Endothelial cell of umbilical vein (primary cell): ENCODE measurements around the gene MINPP1. TPM values are rescaled to one million over a fixed set of nuclear protein-coding genes. Genes with fewer than 3 reads are reported as not detected.

Source experiments
- BruUV-seq: library from RNA; stranded (reverse); fragments of 400-500 nt; replicated peaks from 2 replicates; lab custom pipeline; 2021; lab: Mats Ljungman, UMichigan
- CTCF ChIA-PET: fragments of 300-600, 350-600 bp; sonication (Branson Sonifier 250); formaldehyde crosslinking; loops from one replicate; lab custom pipeline; 2021; ENCODE audit warnings: antibody characterized with exemption, inconsistent platforms; lab: Charles Lee
- POLR2A ChIA-PET: fragments of 300-600, 350-600 bp; sonication (Branson Sonifier 250); formaldehyde crosslinking; loops from one replicate; lab custom pipeline; 2021; ENCODE audit warnings: antibody characterized with exemption, inconsistent platforms; lab: Charles Lee
- DNase-seq: peaks from one replicate; pipeline ENCODE4 v3.0.0-alpha.2; 2011; ENCODE audit warnings: low read depth, low spot score
- FAIRE-seq: peaks from 2 replicates; lab custom pipeline; 2011; peaks lifted over from hg19 to GRCh38; lab: Jason Lieb, UNC
- H2AFZ ChIP-seq: 2 replicates; pipeline ENCODE4 v1.6.0; 2012; ENCODE audit warnings: low read depth, low read length, control low read depth, inconsistent platforms
- H3K27ac ChIP-seq: 2 replicates; pipeline ENCODE4 v1.5.1; 2011; ENCODE audit warnings: low read depth, mild to moderate bottlenecking, control low read depth, low read length, moderate library complexity; ENCODE audit not compliant: insufficient read depth
- H3K27me3 ChIP-seq, 2 experiments: 2 replicates each; pipeline versions ENCODE4 v1.6.0 to v1.6.1; 2011; ENCODE audit warnings: low read length in 2 of 2, mixed read lengths in 1 of 2; ENCODE audit not compliant: control insufficient read depth in 2 of 2, insufficient read depth in 2 of 2
- H3K36me3 ChIP-seq, 2 experiments: 2 replicates in 1 of 2; 3 replicates in 1 of 2; pipeline ENCODE4 v1.5.1; 2011; ENCODE audit warnings: low read length in 2 of 2, mild to moderate bottlenecking in 1 of 2, moderate library complexity in 1 of 2; ENCODE audit not compliant: control insufficient read depth in 2 of 2, insufficient read depth in 2 of 2; ENCODE audit errors: extremely low read depth in 1 of 2
- H3K4me1 ChIP-seq: 3 replicates; pipeline ENCODE4 v1.5.1; 2011; ENCODE audit warnings: mild to moderate bottlenecking, low read length; ENCODE audit not compliant: control insufficient read depth, insufficient read depth; ENCODE audit errors: extremely low read depth
- H3K4me2 ChIP-seq: 2 replicates; pipeline ENCODE4 v1.6.1; 2011; ENCODE audit warnings: low read length, control low read depth, mixed read lengths; ENCODE audit not compliant: insufficient read depth
- H3K4me3 ChIP-seq, 3 experiments: fragments of 200-600 bp in 1 of 3; sonication (generic), shearing (Covaris generic) in 1 of 3; replicated peaks in 1 of 3; 2 replicates each; pipeline ENCODE4 v1.5.1; 2011 to 2016; ENCODE audit warnings: control low read depth in 3 of 3, low read length in 3 of 3, mild to moderate bottlenecking in 2 of 3, inconsistent platforms in 1 of 3, low read depth in 1 of 3, moderate library complexity in 1 of 3; ENCODE audit not compliant: insufficient read depth in 1 of 3
- H3K79me2 ChIP-seq: 2 replicates; pipeline ENCODE4 v1.6.0; 2012; ENCODE audit warnings: low read length, inconsistent platforms; ENCODE audit not compliant: control insufficient read depth, insufficient read depth
- H3K9ac ChIP-seq: replicated peaks from 2 replicates; pipeline ENCODE3; 2011; ENCODE audit warnings: low read length, control low read depth; ENCODE audit not compliant: insufficient read depth; ENCODE audit errors: extremely low read depth
- H3K9me1 ChIP-seq: replicated peaks from 3 replicates; pipeline ENCODE4 v1.6.0; 2011; ENCODE audit warnings: mild to moderate bottlenecking, low read length; ENCODE audit not compliant: control insufficient read depth, insufficient read depth; ENCODE audit errors: extremely low read depth
- H3K9me3 ChIP-seq: replicated peaks from 2 replicates; pipeline ENCODE4 v1.5.1; 2012; ENCODE audit warnings: low read length, inconsistent platforms; ENCODE audit not compliant: control insufficient read depth, insufficient read depth
- H4K20me1 ChIP-seq: replicated peaks from 2 replicates; pipeline ENCODE3; 2011; ENCODE audit warnings: mild to moderate bottlenecking, low read length; ENCODE audit not compliant: control insufficient read depth, insufficient read depth; ENCODE audit errors: extremely low read depth
- EZH2 ChIP-seq: IDR thresholded peaks from 2 replicates; pipeline ENCODE4 v1.6.1; 2012; ENCODE audit warnings: borderline replicate concordance, low read depth, mild to moderate bottlenecking, moderate library complexity, low read length, inconsistent platforms; ENCODE audit not compliant: severe bottlenecking
- FOS ChIP-seq: IDR thresholded peaks from 2 replicates; pipeline ENCODE4 v1.6.1; 2011; ENCODE audit warnings: mild to moderate bottlenecking, low read length, moderate library complexity, borderline replicate concordance; ENCODE audit not compliant: insufficient read depth
- GATA2 ChIP-seq: IDR thresholded peaks from 2 replicates; pipeline ENCODE4 v1.7.0; 2011; ENCODE audit warnings: low read depth, mild to moderate bottlenecking, moderate library complexity, mixed read lengths, low read length; ENCODE audit not compliant: insufficient read length, insufficient read depth
- JUN ChIP-seq: IDR thresholded peaks from 2 replicates; pipeline ENCODE4 v1.6.1; 2011; ENCODE audit warnings: borderline replicate concordance, low read depth; ENCODE audit not compliant: insufficient read length, insufficient read depth
- MYC ChIP-seq: IDR thresholded peaks from one replicate; pipeline ENCODE4 v1.6.1; 2011; ENCODE audit warnings: mild to moderate bottlenecking, low read depth, low read length
- POLR2A ChIP-seq: IDR thresholded peaks from 2 replicates; pipeline ENCODE4 v1.6.1; 2012; ENCODE audit warnings: low read depth, mild to moderate bottlenecking, control low read depth, low read length
- POLR2AphosphoS5 ChIP-seq: IDR thresholded peaks from 2 replicates; pipeline ENCODE4 v1.6.1; 2012; ENCODE audit warnings: low read depth, mild to moderate bottlenecking, control low read depth, low read length, moderate library complexity; ENCODE audit not compliant: insufficient read depth
- dilution Hi-C: fragments of 300-500 bp; cut with MboI; formaldehyde crosslinking; loops from one replicate; pipeline ENCODE4 v1.15.0; 2019; ENCODE audit warnings: low sequenced_read_pairs; ENCODE audit not compliant: extremely low pct_ligation_motif_present
- intact Hi-C: fragments of 100-400 bp; cut with micrococcal nuclease; formaldehyde crosslinking; loops from one replicate; pipeline ENCODE4 v1.10.0; 2022
- polyA plus RNA-seq, 4 experiments: library from polyadenylated mRNA; depleted of rRNA in 3 of 4; stranded (reverse) in 3 of 4; unstranded in 1 of 4; fragments of >200 nt; gene quantifications; 2 replicates each; pipeline versions ENCODE4 v1.2.1 to v1.2.3, GENCODE V29; 2011 to 2012; ENCODE audit warnings: missing spikeins in 1 of 4
- total RNA-seq: library from RNA; stranded (reverse); gene quantifications from 2 replicates; pipeline ENCODE4 v1.2.3, GENCODE V29; 2021
- TF ChIP-seq, protein P1 (sequence below), 2 donors: IDR thresholded peaks; 1 replicate in 1 of 2; 2 replicates in 1 of 2; pipeline ENCODE4 v1.5.1; 2011; ENCODE audit warnings: low read length in 2 of 2, mild to moderate bottlenecking in 2 of 2, moderate library complexity in 2 of 2, control low read depth in 1 of 2, inconsistent platforms in 1 of 2, low read depth in 1 of 2; ENCODE audit not compliant: insufficient read depth in 1 of 2; ENCODE audit errors: extremely low read depth in 1 of 2
- TF ChIP-seq, protein P2 (sequence below): IDR thresholded peaks from 2 replicates; pipeline ENCODE4 v1.6.1; 2011; ENCODE audit not compliant: insufficient read depth, insufficient read length

Gene MINPP1
- total and polyA plus RNA-seq, 2 donors (not counting 3 experiments of a cell fraction or from before 2014, with no cell fraction given): 11.7 to 23.8 TPM

DNA sequence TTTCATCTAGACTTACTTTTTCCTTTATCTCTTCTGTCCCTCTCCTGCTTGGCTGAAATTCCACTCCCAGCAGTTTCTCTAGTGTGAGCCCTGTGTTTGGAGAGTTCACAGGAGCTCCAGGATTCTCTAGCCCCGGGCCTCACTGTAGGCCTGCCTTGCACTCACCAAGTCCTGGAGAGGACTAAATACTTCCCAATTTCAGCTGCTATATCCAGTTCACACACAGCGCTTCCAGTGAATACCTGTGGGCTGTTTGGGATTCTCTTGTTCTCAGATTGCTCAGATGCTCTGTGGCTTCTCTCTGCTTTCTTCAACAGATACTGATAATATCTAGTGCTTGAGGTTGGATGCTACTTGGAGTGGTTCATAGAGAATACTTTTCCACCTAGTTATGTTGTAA lies 46.0 kb downstream of the MINPP1 start:
- CTCF ChIA-PET: no interaction called here
- no peaks in the 10 kb centered on the region for H4K20me1 ChIP-seq
- H3K4me3 ChIP-seq: no peak overlapping the region
- no TSS peak for BruUV-seq
- no peak overlapping the region for H3K27ac ChIP-seq
- no peak for TF ChIP-seq EZH2
- TF ChIP-seq JUN: no peak
- no peak for TF ChIP-seq POLR2A
- no peak for TF ChIP-seq POLR2AphosphoS5
- TF ChIP-seq, protein P1, sequence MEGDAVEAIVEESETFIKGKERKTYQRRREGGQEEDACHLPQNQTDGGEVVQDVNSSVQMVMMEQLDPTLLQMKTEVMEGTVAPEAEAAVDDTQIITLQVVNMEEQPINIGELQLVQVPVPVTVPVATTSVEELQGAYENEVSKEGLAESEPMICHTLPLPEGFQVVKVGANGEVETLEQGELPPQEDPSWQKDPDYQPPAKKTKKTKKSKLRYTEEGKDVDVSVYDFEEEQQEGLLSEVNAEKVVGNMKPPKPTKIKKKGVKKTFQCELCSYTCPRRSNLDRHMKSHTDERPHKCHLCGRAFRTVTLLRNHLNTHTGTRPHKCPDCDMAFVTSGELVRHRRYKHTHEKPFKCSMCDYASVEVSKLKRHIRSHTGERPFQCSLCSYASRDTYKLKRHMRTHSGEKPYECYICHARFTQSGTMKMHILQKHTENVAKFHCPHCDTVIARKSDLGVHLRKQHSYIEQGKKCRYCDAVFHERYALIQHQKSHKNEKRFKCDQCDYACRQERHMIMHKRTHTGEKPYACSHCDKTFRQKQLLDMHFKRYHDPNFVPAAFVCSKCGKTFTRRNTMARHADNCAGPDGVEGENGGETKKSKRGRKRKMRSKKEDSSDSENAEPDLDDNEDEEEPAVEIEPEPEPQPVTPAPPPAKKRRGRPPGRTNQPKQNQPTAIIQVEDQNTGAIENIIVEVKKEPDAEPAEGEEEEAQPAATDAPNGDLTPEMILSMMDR (IDR thresholded peaks at IDR 0.05; ENCODE audit: extremely low read depth in 1 of 2, insufficient read depth in 1 of 2, low read depth in 1 of 2, low read length in 2 of 2): no peak
- no peak for TF ChIP-seq FOS
- TF ChIP-seq MYC: no peak
- peaks cover 15% of the 10 kb centered on the region for H3K4me1 ChIP-seq
- dilution Hi-C loops: no loop called here
- POLR2A ChIA-PET: no interaction called here
- no peaks in the 10 kb centered on the region for H3K27me3 ChIP-seq
- no peak overlapping the region for H3K9ac ChIP-seq
- H3K4me2 ChIP-seq: no peak overlapping the region
- no peaks in the 10 kb centered on the region for H3K9me3 ChIP-seq
- H2AFZ ChIP-seq: no peak overlapping the region
- no peaks in the 10 kb centered on the region for H3K79me2 ChIP-seq
- FAIRE-seq (no peak), DNase-seq (no peak)
- no peaks in the 10 kb centered on the region for H3K9me1 ChIP-seq
- H3K36me3 ChIP-seq: peaks cover 2 to 4% of the 10 kb centered on the region in 2 experiments
- intact Hi-C loops: no loop called here

DNA sequence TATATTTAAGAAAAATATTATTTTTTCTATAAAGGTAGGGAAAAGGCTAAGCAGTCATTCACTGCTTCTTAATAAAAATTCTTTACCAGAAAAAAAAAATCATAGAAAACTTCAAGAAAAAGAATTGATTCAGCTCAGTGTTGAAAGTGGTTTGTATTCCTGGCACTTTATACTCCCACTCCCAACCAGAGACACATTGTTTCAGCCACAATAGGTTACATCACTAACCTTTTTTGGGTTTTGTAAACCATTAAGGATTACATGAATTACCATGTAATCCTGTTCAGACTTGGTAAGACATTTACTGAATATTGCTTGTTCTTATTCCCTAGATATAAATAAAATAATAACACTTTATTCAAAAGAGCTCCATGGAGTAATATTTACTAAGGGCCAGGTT lies 46.6 kb downstream of the MINPP1 start:
- FAIRE-seq (no peak), DNase-seq (no peak)
- H3K27me3 ChIP-seq: no peaks in the 10 kb centered on the region
- dilution Hi-C loops (no loop called here), intact Hi-C loops (no loop called here)
- BruUV-seq: no TSS peak
- no peaks in the 10 kb centered on the region for H3K9me3 ChIP-seq
- H3K36me3 ChIP-seq: peaks cover 2 to 4% of the 10 kb centered on the region in 2 experiments
- no peak overlapping the region for H3K4me3 ChIP-seq
- no peak overlapping the region for H3K27ac ChIP-seq
- H3K4me1 ChIP-seq: peaks cover 15% of the 10 kb centered on the region
- no peak overlapping the region for H3K9ac ChIP-seq
- no peak overlapping the region for H3K4me2 ChIP-seq
- H3K9me1 ChIP-seq: no peaks in the 10 kb centered on the region
- no peaks in the 10 kb centered on the region for H4K20me1 ChIP-seq
- no peak overlapping the region for H2AFZ ChIP-seq
- H3K79me2 ChIP-seq: no peaks in the 10 kb centered on the region
- POLR2A ChIA-PET: interaction anchor here (0.6 kb wide), 1 partner anchor 436 kb away, joined by 3 read pairs; no protein-coding TSS in a partner anchor
- CTCF ChIA-PET: no interaction called here
- TF ChIP-seq, protein P1 (IDR thresholded peaks at IDR 0.05; ENCODE audit: extremely low read depth in 1 of 2, insufficient read depth in 1 of 2, low read depth in 1 of 2, low read length in 2 of 2): no peak
- TF ChIP-seq JUN (no peak), POLR2AphosphoS5 (no peak), GATA2 (no peak), POLR2A (no peak), EZH2 (no peak), FOS (no peak), MYC (no peak)
- TF ChIP-seq, protein P2, sequence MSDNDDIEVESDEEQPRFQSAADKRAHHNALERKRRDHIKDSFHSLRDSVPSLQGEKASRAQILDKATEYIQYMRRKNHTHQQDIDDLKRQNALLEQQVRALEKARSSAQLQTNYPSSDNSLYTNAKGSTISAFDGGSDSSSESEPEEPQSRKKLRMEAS: no peak
